Mucosa of rectum (tissue), 2 donors: ENCODE results near the gene BMP6.

Source experiments
- H3K27ac ChIP-seq, 2 donors: one replicate each; pipeline ENCODE4 v1.7.0; 2013; ENCODE audit warnings: inconsistent platforms in 2 of 2, low read depth in 2 of 2, low read length in 2 of 2
- H3K27me3 ChIP-seq, 2 donors: one replicate each; pipeline ENCODE4 v1.7.0; 2013; ENCODE audit warnings: low read length in 2 of 2; ENCODE audit not compliant: control insufficient read depth in 2 of 2, insufficient read depth in 2 of 2
- H3K36me3 ChIP-seq, 2 donors: one replicate each; pipeline ENCODE4 v1.7.0; 2013; ENCODE audit warnings: low read length in 2 of 2; ENCODE audit not compliant: control insufficient read depth in 2 of 2, insufficient read depth in 2 of 2
- H3K4me1 ChIP-seq, 2 donors: one replicate each; pipeline ENCODE4 v1.7.0; 2013; ENCODE audit warnings: low read length in 2 of 2, mild to moderate bottlenecking in 1 of 2; ENCODE audit not compliant: control insufficient read depth in 2 of 2, insufficient read depth in 2 of 2
- H3K4me3 ChIP-seq, 2 donors: one replicate each; pipeline ENCODE4 v1.7.0; 2013; ENCODE audit warnings: low read length in 2 of 2
- H3K9ac ChIP-seq, 2 donors: one replicate each; pipeline ENCODE4 v1.7.0; 2013; ENCODE audit warnings: low read length in 2 of 2, low read depth in 1 of 2, mild to moderate bottlenecking in 1 of 2
- H3K9me3 ChIP-seq, 2 donors: one replicate each; pipeline ENCODE4 v1.7.0; 2013; ENCODE audit warnings: low read length in 2 of 2; ENCODE audit not compliant: control insufficient read depth in 2 of 2
- donor health status: healthy.
- donor health status: Normal muscosa, but diverticular disease.

Gene BMP6

DNA sequence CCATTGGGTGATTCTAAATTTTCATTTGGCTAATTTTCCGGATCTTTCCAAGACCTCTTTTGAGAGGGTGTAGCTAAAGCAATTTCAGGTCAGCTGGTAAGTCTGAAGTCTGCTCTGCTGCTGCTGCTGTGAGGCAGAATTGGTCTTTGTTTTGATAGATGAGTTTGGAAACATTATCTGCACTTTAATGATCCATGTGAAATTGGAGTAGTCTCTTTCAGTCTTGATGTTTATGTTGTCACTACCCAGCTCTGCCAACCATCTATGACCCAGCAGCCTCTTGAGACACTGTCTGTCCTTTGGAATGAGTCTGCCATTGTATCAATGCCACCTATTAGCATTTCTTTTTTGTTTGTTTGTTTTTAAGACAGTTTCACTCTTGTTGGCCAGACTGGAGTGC, 140.6 kb downstream of the BMP6 start:
- no peaks in the 10 kb centered on the region for H3K9me3 ChIP-seq
- H3K27ac ChIP-seq, result no peak overlapping the region
- H3K4me3 ChIP-seq, result no peak overlapping the region
- H3K36me3 ChIP-seq, result no peaks in the 10 kb centered on the region
- H3K4me1 ChIP-seq, result no peaks in the 10 kb centered on the region
- H3K9ac ChIP-seq, result no peak overlapping the region
- H3K27me3 ChIP-seq, result no peaks in the 10 kb centered on the region

DNA sequence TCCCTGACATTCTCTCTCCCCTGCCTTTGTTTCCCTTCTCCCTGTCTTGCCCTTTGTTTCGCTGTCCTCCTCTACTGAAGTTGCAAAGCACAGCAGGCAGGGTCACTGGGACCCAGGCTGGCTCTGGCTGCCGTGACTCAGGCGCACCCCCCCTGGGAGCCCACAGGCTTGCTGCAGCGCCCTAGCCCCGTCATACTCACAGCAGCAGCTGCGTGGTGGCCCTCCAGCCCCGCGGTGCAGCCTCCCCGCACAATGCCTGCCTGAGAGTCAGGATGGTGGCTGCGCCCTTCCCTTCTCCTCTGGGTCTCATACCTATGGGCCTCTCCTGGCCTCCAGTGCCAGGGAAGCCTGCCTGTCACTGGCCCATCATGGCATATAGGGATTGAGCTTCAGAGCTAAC, 143.0 kb downstream of the BMP6 start:
- no peaks in the 10 kb centered on the region for H3K27me3 ChIP-seq
- H3K4me3 ChIP-seq, result no peak overlapping the region
- no peaks in the 10 kb centered on the region for H3K36me3 ChIP-seq
- no peaks in the 10 kb centered on the region for H3K9me3 ChIP-seq
- H3K9ac ChIP-seq, result no peak overlapping the region
- no peaks in the 10 kb centered on the region for H3K4me1 ChIP-seq
- H3K27ac ChIP-seq, result no peak overlapping the region

DNA sequence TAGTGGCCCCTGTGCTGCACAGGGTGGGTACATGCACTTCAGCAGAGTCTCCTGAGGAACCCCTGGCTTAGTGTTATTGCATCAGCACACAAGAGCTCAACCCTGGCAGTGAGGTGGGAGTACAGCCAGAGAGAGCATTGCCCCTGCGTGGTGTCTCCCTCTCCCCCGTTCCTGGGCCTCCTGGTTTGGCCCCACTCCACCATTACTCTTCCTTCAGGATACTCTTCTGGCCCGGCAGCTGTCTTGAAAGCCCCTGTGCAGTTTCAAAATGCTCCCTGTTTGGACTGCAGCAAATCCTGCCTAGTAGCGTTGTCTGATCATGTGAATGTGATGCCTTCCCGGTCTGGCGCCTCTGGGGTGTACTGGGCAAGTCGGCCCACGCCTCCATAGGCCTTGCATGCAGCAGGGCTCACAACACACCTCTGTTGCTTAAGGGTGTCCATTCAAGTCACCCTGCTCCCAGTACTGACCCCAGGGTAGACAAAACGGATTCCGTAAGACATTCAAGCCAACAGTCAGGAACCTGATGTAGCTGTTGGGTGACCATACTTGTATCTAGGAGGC, 152.6 kb downstream of the BMP6 start:
- H3K27me3 ChIP-seq, result no peaks in the 10 kb centered on the region
- no peak overlapping the region for H3K27ac ChIP-seq
- no peaks in the 10 kb centered on the region for H3K4me1 ChIP-seq
- H3K36me3 ChIP-seq, result peaks cover 23 to 25% of the 10 kb centered on the region in 2 donors
- no peak overlapping the region for H3K9ac ChIP-seq
- no peak overlapping the region for H3K4me3 ChIP-seq
- no peaks in the 10 kb centered on the region for H3K9me3 ChIP-seq

DNA sequence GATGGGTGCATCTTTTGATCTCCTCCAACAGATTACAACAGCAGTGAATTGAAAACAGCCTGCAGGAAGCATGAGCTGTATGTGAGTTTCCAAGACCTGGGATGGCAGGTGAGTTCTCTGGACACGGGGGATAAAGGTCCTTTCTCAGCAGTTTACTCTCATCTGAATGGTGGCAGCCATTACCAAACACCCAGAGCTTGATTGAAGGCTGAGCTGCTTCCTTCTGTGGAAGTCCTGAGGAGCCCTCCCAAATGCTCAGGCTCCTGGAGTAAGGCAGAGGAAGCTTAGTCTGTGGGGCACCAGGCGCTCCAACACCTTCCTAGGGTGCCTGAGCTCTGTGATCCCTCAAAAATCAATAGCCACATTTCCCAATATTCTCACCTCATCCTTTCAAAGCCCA, 153.1 kb downstream of the BMP6 start:
- H3K36me3 ChIP-seq, result peaks cover 28 to 30% of the 10 kb centered on the region in 2 donors

DNA sequence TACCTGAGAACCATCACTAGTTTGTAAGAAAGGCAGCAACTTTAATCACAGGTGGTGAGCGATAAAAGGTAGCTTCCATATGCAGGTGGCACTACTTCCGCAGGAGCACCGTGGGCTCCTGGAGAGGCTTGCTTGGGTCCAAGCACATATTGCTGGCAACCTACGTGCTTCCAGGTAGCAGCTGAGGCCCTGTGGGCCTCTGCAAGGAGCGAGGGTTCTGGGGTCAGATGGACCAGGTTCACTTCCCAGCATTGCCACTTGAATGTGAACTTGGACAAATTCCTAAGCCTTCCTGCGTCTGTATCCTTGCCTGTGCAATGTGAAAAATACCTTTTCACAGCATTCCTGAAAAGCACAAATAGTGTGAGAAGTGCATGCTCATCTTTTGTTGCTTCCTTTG, 153.7 kb downstream of the BMP6 start:
- no peak overlapping the region for H3K4me3 ChIP-seq
- H3K9ac ChIP-seq, result no peak overlapping the region
- no peaks in the 10 kb centered on the region for H3K9me3 ChIP-seq
- H3K36me3 ChIP-seq, result peaks cover 33 to 36% of the 10 kb centered on the region in 2 donors
- no peaks in the 10 kb centered on the region for H3K4me1 ChIP-seq
- no peaks in the 10 kb centered on the region for H3K27me3 ChIP-seq
- no peak overlapping the region for H3K27ac ChIP-seq

More for the DNA sequence above, 153.1 kb downstream of the BMP6 start:
- Histone ChIP-seq H3K9ac (no peak overlapping the region), H3K27me3 (no peaks in the 10 kb centered on the region), H3K4me1 (no peaks in the 10 kb centered on the region), H3K27ac (no peak overlapping the region), H3K9me3 (no peaks in the 10 kb centered on the region), H3K4me3 (no peak overlapping the region)

DNA sequence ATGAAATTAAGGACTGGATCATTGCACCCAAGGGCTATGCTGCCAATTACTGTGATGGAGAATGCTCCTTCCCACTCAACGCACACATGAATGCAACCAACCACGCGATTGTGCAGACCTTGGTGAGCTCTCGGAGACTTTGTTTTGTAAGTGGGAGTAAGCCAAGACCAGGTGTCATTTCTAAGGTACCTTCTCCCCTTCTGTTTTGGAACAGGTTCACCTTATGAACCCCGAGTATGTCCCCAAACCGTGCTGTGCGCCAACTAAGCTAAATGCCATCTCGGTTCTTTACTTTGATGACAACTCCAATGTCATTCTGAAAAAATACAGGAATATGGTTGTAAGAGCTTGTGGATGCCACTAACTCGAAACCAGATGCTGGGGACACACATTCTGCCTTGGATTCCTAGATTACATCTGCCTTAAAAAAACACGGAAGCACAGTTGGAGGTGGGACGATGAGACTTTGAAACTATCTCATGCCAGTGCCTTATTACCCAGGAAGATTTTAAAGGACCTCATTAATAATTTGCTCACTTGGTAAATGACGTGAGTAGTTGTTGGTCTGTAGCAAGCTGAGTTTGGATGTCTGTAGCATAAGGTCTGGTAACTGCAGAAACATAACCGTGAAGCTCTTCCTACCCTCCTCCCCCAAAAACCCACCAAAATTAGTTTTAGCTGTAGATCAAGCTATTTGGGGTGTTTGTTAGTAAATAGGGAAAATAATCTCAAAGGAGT, 154.2 kb downstream of the BMP6 start:
- Histone ChIP-seq H3K36me3 (peaks cover 39 to 41% of the 10 kb centered on the region in 2 donors), H3K4me3 (no peak overlapping the region)

DNA sequence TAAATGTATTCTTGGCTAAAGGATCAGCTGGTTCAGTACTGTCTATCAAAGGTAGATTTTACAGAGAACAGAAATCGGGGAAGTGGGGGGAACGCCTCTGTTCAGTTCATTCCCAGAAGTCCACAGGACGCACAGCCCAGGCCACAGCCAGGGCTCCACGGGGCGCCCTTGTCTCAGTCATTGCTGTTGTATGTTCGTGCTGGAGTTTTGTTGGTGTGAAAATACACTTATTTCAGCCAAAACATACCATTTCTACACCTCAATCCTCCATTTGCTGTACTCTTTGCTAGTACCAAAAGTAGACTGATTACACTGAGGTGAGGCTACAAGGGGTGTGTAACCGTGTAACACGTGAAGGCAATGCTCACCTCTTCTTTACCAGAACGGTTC, 154.8 kb downstream of the BMP6 start:
- H3K36me3 ChIP-seq, result peaks cover 44 to 46% of the 10 kb centered on the region in 2 donors
- H3K4me1 ChIP-seq, result no peaks in the 10 kb centered on the region
- no peaks in the 10 kb centered on the region for H3K27me3 ChIP-seq
- H3K4me3 ChIP-seq, result no peak overlapping the region
- no peak overlapping the region for H3K9ac ChIP-seq
- H3K9me3 ChIP-seq, result no peaks in the 10 kb centered on the region
- no peak overlapping the region for H3K27ac ChIP-seq

More for the DNA sequence above, 154.2 kb downstream of the BMP6 start:
- no peaks in the 10 kb centered on the region for H3K27me3 ChIP-seq
- H3K9me3 ChIP-seq, result no peaks in the 10 kb centered on the region
- no peak overlapping the region for H3K27ac ChIP-seq
- H3K9ac ChIP-seq, result no peak overlapping the region
- H3K4me1 ChIP-seq, result no peaks in the 10 kb centered on the region

DNA sequence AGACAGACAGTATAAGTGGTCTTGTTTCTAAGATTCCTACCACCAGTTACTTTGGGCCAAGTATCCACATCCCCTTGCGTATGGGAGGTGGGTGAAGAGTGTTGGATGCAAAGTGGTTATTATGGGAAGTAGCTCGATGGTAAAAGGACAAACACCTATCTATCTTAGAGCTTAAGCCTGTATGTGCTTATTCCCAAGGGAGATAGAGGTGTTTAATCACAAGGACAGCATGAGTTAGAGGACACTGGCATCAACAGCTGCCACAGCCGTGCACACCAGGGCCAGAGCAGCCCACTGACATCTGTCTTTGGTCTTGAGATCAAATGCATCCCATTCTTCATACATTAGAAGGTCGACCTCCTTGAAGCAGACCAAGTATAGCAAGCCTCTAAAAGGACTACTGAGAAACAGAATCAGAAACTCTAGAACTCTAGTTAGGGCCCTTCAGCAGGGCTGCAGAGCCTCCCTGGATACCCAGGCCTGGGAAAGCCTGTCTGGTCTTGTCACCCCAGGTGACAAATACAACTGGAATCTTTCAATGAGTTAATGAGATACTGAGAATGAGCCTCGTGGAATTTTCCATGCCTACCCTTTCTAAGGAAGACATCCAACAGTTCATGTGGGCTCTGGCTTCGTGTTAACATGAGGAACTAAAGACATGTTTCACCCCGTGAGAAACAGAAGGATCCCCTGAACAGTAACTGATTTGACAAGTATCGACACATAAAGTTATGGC, 156.0 kb downstream of the BMP6 start:
- Histone ChIP-seq H3K4me1 (no peaks in the 10 kb centered on the region), H3K36me3 (peaks cover 56 to 57% of the 10 kb centered on the region in 2 donors), H3K27ac (no peak overlapping the region), H3K4me3 (no peak overlapping the region), H3K9ac (no peak overlapping the region), H3K9me3 (no peaks in the 10 kb centered on the region), H3K27me3 (no peaks in the 10 kb centered on the region)

DNA sequence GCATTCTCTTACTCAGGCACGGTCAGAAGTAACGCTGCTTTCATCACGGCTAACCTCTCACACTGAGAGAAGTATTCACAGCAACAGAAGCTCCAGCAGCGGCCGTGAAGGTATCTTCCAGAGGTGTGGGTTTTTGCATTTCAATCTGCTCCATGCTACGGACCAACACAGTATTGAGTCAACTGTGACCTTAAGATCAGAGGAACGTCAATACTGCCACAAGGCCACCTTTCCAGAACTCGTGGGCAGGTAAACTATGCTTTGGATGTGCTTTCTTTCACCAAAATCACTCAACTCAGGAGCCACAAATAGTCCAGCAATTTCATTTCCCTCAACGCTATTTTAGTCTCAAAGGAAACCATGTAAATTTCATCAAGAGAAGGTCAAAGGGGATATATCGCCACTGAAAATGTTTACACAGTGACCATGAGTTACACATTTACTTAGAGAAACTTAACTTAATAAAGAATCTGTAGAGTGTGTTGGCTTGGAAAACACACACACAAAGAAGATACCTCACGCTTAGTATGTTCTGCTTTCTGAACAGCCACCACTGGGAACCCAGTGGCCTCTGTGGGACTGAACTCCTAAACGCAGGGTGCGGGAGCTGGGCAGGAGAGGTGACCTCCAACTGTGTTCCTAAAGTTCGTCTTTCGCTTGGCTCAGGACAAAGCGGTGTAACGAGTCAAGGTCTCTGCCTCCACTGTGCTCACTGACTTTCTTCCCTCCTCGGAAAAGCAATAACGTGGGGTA, 156.8 kb downstream of the BMP6 start:
- Histone ChIP-seq H3K27ac (no peak overlapping the region), H3K36me3 (peaks cover 64% of the 10 kb centered on the region in 2 donors)

DNA sequence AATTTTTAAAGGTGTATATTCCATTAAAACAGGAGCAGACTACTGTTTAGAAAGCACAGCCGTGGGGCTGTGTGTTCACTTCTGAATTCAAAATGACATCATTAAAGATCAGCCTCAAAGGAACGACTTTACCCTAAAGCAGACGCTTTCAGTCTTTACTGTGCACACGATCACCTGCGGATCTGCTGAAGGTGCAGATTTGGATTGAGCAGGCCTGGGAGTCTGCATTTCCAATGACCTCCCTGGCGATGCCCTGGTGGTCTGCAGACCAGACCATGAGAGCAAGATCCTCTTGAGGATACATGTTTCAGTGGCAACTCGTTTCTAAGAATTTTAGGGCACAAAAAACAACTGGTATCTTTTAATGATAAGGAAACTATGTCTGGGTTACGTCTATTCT, 157.5 kb downstream of the BMP6 start:
- H3K36me3 ChIP-seq, result peaks cover 68 to 71% of the 10 kb centered on the region in 2 donors
- H3K27me3 ChIP-seq, result no peaks in the 10 kb centered on the region
- no peak overlapping the region for H3K4me3 ChIP-seq
- no peak overlapping the region for H3K9ac ChIP-seq
- no peaks in the 10 kb centered on the region for H3K4me1 ChIP-seq
- H3K9me3 ChIP-seq, result no peaks in the 10 kb centered on the region
- no peak overlapping the region for H3K27ac ChIP-seq

More for the DNA sequence above, 156.8 kb downstream of the BMP6 start:
- Histone ChIP-seq H3K4me3 (no peak overlapping the region), H3K27me3 (no peaks in the 10 kb centered on the region), H3K9me3 (no peaks in the 10 kb centered on the region), H3K9ac (no peak overlapping the region), H3K4me1 (no peaks in the 10 kb centered on the region)
